Parathyroid adenoma (tissue), 2 donors: ENCODE data around the gene KRTAP9-8.
"Not testable (repeated sequence)": the region's sequence is repeated elsewhere in the genome, so short reads cannot be mapped to it uniquely, and the experiment has no call there.

Experiments
- H2AFZ ChIP-seq: fragments of 300-600 bp; sonication (generic); one replicate; pipeline ENCODE4 v1.7.0; 2017; ENCODE audit warnings: antibody characterized with exemption, mild to moderate bottlenecking
- H3K27ac ChIP-seq: fragments of 300-600 bp; sonication (generic); one replicate; pipeline ENCODE4 v1.7.0; 2017
- H3K27me3 ChIP-seq: fragments of 300-600 bp; sonication (generic); one replicate; pipeline ENCODE4 v1.7.0; 2017; ENCODE audit warnings: low read length; ENCODE audit not compliant: control insufficient read depth, insufficient read depth
- H3K36me3 ChIP-seq: fragments of 300-600 bp; sonication (generic); one replicate; pipeline ENCODE4 v1.7.0; 2017; ENCODE audit warnings: low read length; ENCODE audit not compliant: control insufficient read depth, insufficient read depth
- H3K4me1 ChIP-seq: fragments of 300-600 bp; sonication (generic); one replicate; pipeline ENCODE4 v1.7.0; 2017; ENCODE audit warnings: control low read depth
- H3K4me2 ChIP-seq: fragments of 300-600 bp; sonication (generic); one replicate; pipeline ENCODE4 v1.7.0; 2017; ENCODE audit warnings: low read length
- H3K4me3 ChIP-seq: fragments of 300-600 bp; sonication (generic); one replicate; pipeline ENCODE4 v1.7.0; 2017; ENCODE audit warnings: low read depth, low read length
- H3K79me2 ChIP-seq: fragments of 300-600 bp; sonication (generic); one replicate; pipeline ENCODE4 v1.7.0; 2017; ENCODE audit warnings: control low read depth
- H3K9ac ChIP-seq: fragments of 300-600 bp; sonication (generic); one replicate; pipeline ENCODE4 v1.7.0; 2017; ENCODE audit warnings: mild to moderate bottlenecking
- H3K9me3 ChIP-seq: fragments of 300-600 bp; sonication (generic); one replicate; pipeline ENCODE4 v1.7.0; 2017; ENCODE audit warnings: low read length; ENCODE audit not compliant: control insufficient read depth
- CTCF ChIP-seq: fragments of 300-600 bp; sonication (generic); IDR thresholded peaks from one replicate; pipeline ENCODE4 v1.7.0; 2017; ENCODE audit warnings: antibody characterized with exemption, mild to moderate bottlenecking
- donor health status: primary hyperparathyroidism.

The KRTAP9-8 gene

GRCh38 chr17:41237949-41238437 lies at the start of gene KRTAP9-8:
TSS of gene KRTAP9-8 (plus strand) at chr17:41237999. CDS start at chr17:41238052, 53 bp downstream.
- not testable (repeated sequence) for H3K4me2 ChIP-seq, H3K27me3 ChIP-seq, H3K9me3 ChIP-seq, H3K4me1 ChIP-seq, H2AFZ ChIP-seq, H3K4me3 ChIP-seq, H3K79me2 ChIP-seq, H3K36me3 ChIP-seq, H3K27ac ChIP-seq, H3K9ac ChIP-seq

- H3K4me2 ChIP-seq, H3K27ac ChIP-seq, H3K79me2 ChIP-seq, H3K27me3 ChIP-seq, H3K36me3 ChIP-seq, H3K9me3 ChIP-seq, H2AFZ ChIP-seq, H3K4me1 ChIP-seq, H3K9ac ChIP-seq, H3K4me3 ChIP-seq: not testable (repeated sequence)
These were observed 47.9 kb upstream of the KRTAP9-8 start, which contains the start of gene KRTAP9-1 for GRCh38 chr17:41189837-41190318. TSS of gene KRTAP9-1 (plus strand) at chr17:41189887. CDS start at chr17:41189887, 0 bp downstream.

- Histone ChIP-seq H3K4me2 (no peak overlapping the region), H2AFZ (no peak overlapping the region), H3K9ac (no peak overlapping the region), H3K36me3 (no peaks in the 10 kb centered on the region), H3K4me3 (no peak overlapping the region), H3K27ac (no peak overlapping the region), H3K9me3 (no peaks in the 10 kb centered on the region), H3K27me3 (no peaks in the 10 kb centered on the region), H3K4me1 (no peaks in the 10 kb centered on the region), H3K79me2 (no peaks in the 10 kb centered on the region)
- no peak for TF ChIP-seq CTCF
These were observed 47.5 kb upstream of the KRTAP9-8 start for GRCh38 chr17:41190328-41190727.

GRCh38 chr17:41196068-41196467 lies 41.7 kb upstream of the KRTAP9-8 start:
- Histone ChIP-seq H3K36me3 (no peaks in the 10 kb centered on the region), H3K79me2 (no peaks in the 10 kb centered on the region), H3K9ac (no peak overlapping the region), H3K27ac (no peak overlapping the region), H3K9me3 (no peaks in the 10 kb centered on the region), H3K4me1 (no peaks in the 10 kb centered on the region), H2AFZ (no peak overlapping the region), H3K27me3 (no peaks in the 10 kb centered on the region), H3K4me2 (no peak overlapping the region), H3K4me3 (no peak overlapping the region)
- TF ChIP-seq CTCF = no peak

GRCh38 chr17:41199421-41200078 lies 38.2 kb upstream of the KRTAP9-8 start:
- Histone ChIP-seq H3K4me1 (no peaks in the 10 kb centered on the region), H3K4me3 (no peak overlapping the region), H3K27me3 (no peaks in the 10 kb centered on the region), H3K36me3 (no peaks in the 10 kb centered on the region), H3K79me2 (no peaks in the 10 kb centered on the region), H3K9ac (no peak overlapping the region), H2AFZ (no peak overlapping the region), H3K4me2 (no peak overlapping the region), H3K27ac (no peak overlapping the region), H3K9me3 (no peaks in the 10 kb centered on the region)
- TF ChIP-seq CTCF = no peak
